ENCODE measurements around the gene JAG1.

- TF ChIP-seq, protein P1, sequence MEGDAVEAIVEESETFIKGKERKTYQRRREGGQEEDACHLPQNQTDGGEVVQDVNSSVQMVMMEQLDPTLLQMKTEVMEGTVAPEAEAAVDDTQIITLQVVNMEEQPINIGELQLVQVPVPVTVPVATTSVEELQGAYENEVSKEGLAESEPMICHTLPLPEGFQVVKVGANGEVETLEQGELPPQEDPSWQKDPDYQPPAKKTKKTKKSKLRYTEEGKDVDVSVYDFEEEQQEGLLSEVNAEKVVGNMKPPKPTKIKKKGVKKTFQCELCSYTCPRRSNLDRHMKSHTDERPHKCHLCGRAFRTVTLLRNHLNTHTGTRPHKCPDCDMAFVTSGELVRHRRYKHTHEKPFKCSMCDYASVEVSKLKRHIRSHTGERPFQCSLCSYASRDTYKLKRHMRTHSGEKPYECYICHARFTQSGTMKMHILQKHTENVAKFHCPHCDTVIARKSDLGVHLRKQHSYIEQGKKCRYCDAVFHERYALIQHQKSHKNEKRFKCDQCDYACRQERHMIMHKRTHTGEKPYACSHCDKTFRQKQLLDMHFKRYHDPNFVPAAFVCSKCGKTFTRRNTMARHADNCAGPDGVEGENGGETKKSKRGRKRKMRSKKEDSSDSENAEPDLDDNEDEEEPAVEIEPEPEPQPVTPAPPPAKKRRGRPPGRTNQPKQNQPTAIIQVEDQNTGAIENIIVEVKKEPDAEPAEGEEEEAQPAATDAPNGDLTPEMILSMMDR (IDR thresholded peaks at IDR 0.05): no peak
- TF ChIP-seq POLR2A (IDR thresholded peaks at IDR 0.05) (no peak), POLR2AphosphoS5 (IDR thresholded peaks at IDR 0.05) (no peak), EP300 (IDR thresholded peaks at IDR 0.05) (no peak)
These were observed 24.0 kb downstream of the JAG1 start for GRCh38 chr20:10649797-10650160.
